Upper lobe of right lung (tissue), 1 donor: ENCODE data around the gene ATG9A. TPM values are rescaled to one million over a fixed set of nuclear protein-coding genes. Genes with fewer than 3 reads are reported as not detected.

Experiments
- ATAC-seq: fragments of 200-7000 bp; cut with Tn5 transposase; one replicate; pipeline ENCODE4 v1.9.1; 2020; ENCODE audit warnings: mild to moderate bottlenecking, moderate library complexity
- DNase-seq: peaks from one replicate; pipeline ENCODE4 v3.0.0-alpha.2; 2020
- H3K27ac ChIP-seq: fragments of 200-600 bp; one replicate; pipeline ENCODE4 v1.8.0; 2022
- H3K27me3 ChIP-seq: fragments of 200-600 bp; one replicate; pipeline ENCODE4 v1.8.0; 2022; ENCODE audit warnings: mild to moderate bottlenecking
- H3K36me3 ChIP-seq: fragments of 200-600 bp; one replicate; pipeline ENCODE4 v1.8.0; 2022
- H3K4me1 ChIP-seq: fragments of 200-600 bp; one replicate; pipeline ENCODE4 v1.8.0; 2022
- H3K4me3 ChIP-seq: fragments of 200-600 bp; one replicate; pipeline ENCODE4 v1.8.0; 2022; ENCODE audit warnings: mild to moderate bottlenecking
- H3K9me3 ChIP-seq: fragments of 200-600 bp; one replicate; pipeline ENCODE4 v1.8.0; 2022
- CTCF ChIP-seq: fragments of 200-600 bp; IDR thresholded peaks from one replicate; pipeline ENCODE4 v1.8.0; 2022; ENCODE audit warnings: antibody characterized with exemption
- intact Hi-C: fragments of 100-400 bp; cut with DNase I; formaldehyde crosslinking; loops from one replicate; pipeline ENCODE4 v1.11.0; 2022
- total RNA-seq: library from RNA; stranded (reverse); fragmentation: NEBNext Ultra II Directional; extraction: Animal tissue kit (Norgen Biotek cat#: 25700); gene quantifications from one replicate; pipeline ENCODE4 v1.2.1, GENCODE V29; 2021
- donor health status: DM: no; HTN: yes; CAD: no; lungs with severe emphysema.

Gene ATG9A
- total RNA-seq, 1 donor from 2014 or later, result 48.2 TPM

GRCh38 chr2:219180961-219181360, 48.5 kb downstream of the ATG9A start:
- no peak for ATAC-seq
- TF ChIP-seq CTCF, result no peak
- intact Hi-C loops, result no loop called here

GRCh38 chr2:219179601-219180465, 49.6 kb downstream of the ATG9A start:
- DNase-seq (no peak), ATAC-seq (no peak)
- intact Hi-C loops, result loop anchor here (10.0 kb wide), 1 partner anchor 45 kb away; the partner anchor contains the start of genes ANKZF1 and ATG9A
- Histone ChIP-seq H3K4me3 (peak overlapping the region; percentile 73), H3K27me3 (no peaks in the 10 kb centered on the region), H3K27ac (no peak overlapping the region), H3K9me3 (no peaks in the 10 kb centered on the region), H3K4me1 (peaks cover 26% of the 10 kb centered on the region), H3K36me3 (peaks cover 62% of the 10 kb centered on the region)
- no peak for TF ChIP-seq CTCF

More at GRCh38 chr2:219180961-219181360, 48.5 kb downstream of the ATG9A start:
- H3K9me3 ChIP-seq, result no peaks in the 10 kb centered on the region
- H3K27me3 ChIP-seq, result no peaks in the 10 kb centered on the region
- no peak overlapping the region for H3K27ac ChIP-seq
- no peak for DNase-seq
- peaks cover 62% of the 10 kb centered on the region for H3K36me3 ChIP-seq
- H3K4me1 ChIP-seq, result peaks cover 15% of the 10 kb centered on the region
- H3K4me3 ChIP-seq, result no peak overlapping the region

GRCh38 chr2:219178377-219179175, 50.9 kb downstream of the ATG9A start:
- intact Hi-C loops, result loop anchor here (10.0 kb wide), 1 partner anchor 46 kb away; the partner anchor contains the start of genes ANKZF1 and ATG9A
- Histone ChIP-seq H3K4me3 (peak overlapping the region; percentile 73), H3K27me3 (no peaks in the 10 kb centered on the region), H3K36me3 (peaks cover 66% of the 10 kb centered on the region), H3K9me3 (no peaks in the 10 kb centered on the region), H3K4me1 (peaks cover 28% of the 10 kb centered on the region), H3K27ac (peak overlapping the region; percentile 98)
- TF ChIP-seq CTCF, result no peak
- no peak for DNase-seq
- peak; percentile 6 for ATAC-seq

- peak; percentile 32 for TF ChIP-seq CTCF
- H3K27ac ChIP-seq, result peak within 1 kb of the TSS; percentile 98
- peak; percentile 82 for ATAC-seq
- peaks cover 28% of the 10 kb centered on the region for H3K4me1 ChIP-seq
- H3K27me3 ChIP-seq, result no peaks in the 10 kb centered on the region
- no peaks in the 10 kb centered on the region for H3K9me3 ChIP-seq
- DNase-seq, result peak; percentile 92
- intact Hi-C loops, result loop anchor here (10.0 kb wide), 1 partner anchor 47 kb away; the partner anchor contains the start of genes ANKZF1 and ATG9A
- H3K4me3 ChIP-seq, result peak within 1 kb of the TSS; percentile 73
- peaks cover 66% of the 10 kb centered on the region for H3K36me3 ChIP-seq
These were observed 51.7 kb downstream of the ATG9A start, which contains the start of gene RETREG2 for GRCh38 chr2:219177552-219178376. Gene RETREG2 (plus strand): TSS chr2:219178275. CDS start chr2:219178353, 78 bp downstream.
